Endothelial cell of umbilical vein (primary cell): ENCODE measurements around the gene SEMA6C. TPM values are rescaled to one million over a fixed set of nuclear protein-coding genes. Genes with fewer than 3 reads are reported as not detected.

Experiments
- BruUV-seq: library from RNA; stranded (reverse); fragments of 400-500 nt; replicated peaks from 2 replicates; lab custom pipeline; 2021; lab: Mats Ljungman, UMichigan
- CTCF ChIA-PET: fragments of 300-600, 350-600 bp; sonication (Branson Sonifier 250); formaldehyde crosslinking; loops from one replicate; lab custom pipeline; 2021; ENCODE audit warnings: antibody characterized with exemption, inconsistent platforms; lab: Charles Lee
- POLR2A ChIA-PET: fragments of 300-600, 350-600 bp; sonication (Branson Sonifier 250); formaldehyde crosslinking; loops from one replicate; lab custom pipeline; 2021; ENCODE audit warnings: antibody characterized with exemption, inconsistent platforms; lab: Charles Lee
- DNase-seq: peaks from one replicate; pipeline ENCODE4 v3.0.0-alpha.2; 2011; ENCODE audit warnings: low read depth, low spot score
- FAIRE-seq: peaks from 2 replicates; lab custom pipeline; 2011; peaks lifted over from hg19 to GRCh38; lab: Jason Lieb, UNC
- H2AFZ ChIP-seq: 2 replicates; pipeline ENCODE4 v1.6.0; 2012; ENCODE audit warnings: low read depth, low read length, control low read depth, inconsistent platforms
- H3K27ac ChIP-seq: 2 replicates; pipeline ENCODE4 v1.5.1; 2011; ENCODE audit warnings: low read depth, mild to moderate bottlenecking, control low read depth, low read length, moderate library complexity; ENCODE audit not compliant: insufficient read depth
- H3K27me3 ChIP-seq, 2 experiments: 2 replicates each; pipeline versions ENCODE4 v1.6.0 to v1.6.1; 2011; ENCODE audit warnings: low read length in 2 of 2, mixed read lengths in 1 of 2; ENCODE audit not compliant: control insufficient read depth in 2 of 2, insufficient read depth in 2 of 2
- H3K36me3 ChIP-seq, 2 experiments: 2 replicates in 1 of 2; 3 replicates in 1 of 2; pipeline ENCODE4 v1.5.1; 2011; ENCODE audit warnings: low read length in 2 of 2, mild to moderate bottlenecking in 1 of 2, moderate library complexity in 1 of 2; ENCODE audit not compliant: control insufficient read depth in 2 of 2, insufficient read depth in 2 of 2; ENCODE audit errors: extremely low read depth in 1 of 2
- H3K4me1 ChIP-seq: 3 replicates; pipeline ENCODE4 v1.5.1; 2011; ENCODE audit warnings: mild to moderate bottlenecking, low read length; ENCODE audit not compliant: control insufficient read depth, insufficient read depth; ENCODE audit errors: extremely low read depth
- H3K4me2 ChIP-seq: 2 replicates; pipeline ENCODE4 v1.6.1; 2011; ENCODE audit warnings: low read length, control low read depth, mixed read lengths; ENCODE audit not compliant: insufficient read depth
- H3K4me3 ChIP-seq, 3 experiments: fragments of 200-600 bp in 1 of 3; sonication (generic), shearing (Covaris generic) in 1 of 3; replicated peaks in 1 of 3; 2 replicates each; pipeline ENCODE4 v1.5.1; 2011 to 2016; ENCODE audit warnings: control low read depth in 3 of 3, low read length in 3 of 3, mild to moderate bottlenecking in 2 of 3, inconsistent platforms in 1 of 3, low read depth in 1 of 3, moderate library complexity in 1 of 3; ENCODE audit not compliant: insufficient read depth in 1 of 3
- H3K79me2 ChIP-seq: 2 replicates; pipeline ENCODE4 v1.6.0; 2012; ENCODE audit warnings: low read length, inconsistent platforms; ENCODE audit not compliant: control insufficient read depth, insufficient read depth
- H3K9ac ChIP-seq: replicated peaks from 2 replicates; pipeline ENCODE3; 2011; ENCODE audit warnings: low read length, control low read depth; ENCODE audit not compliant: insufficient read depth; ENCODE audit errors: extremely low read depth
- H3K9me1 ChIP-seq: replicated peaks from 3 replicates; pipeline ENCODE4 v1.6.0; 2011; ENCODE audit warnings: mild to moderate bottlenecking, low read length; ENCODE audit not compliant: control insufficient read depth, insufficient read depth; ENCODE audit errors: extremely low read depth
- H3K9me3 ChIP-seq: replicated peaks from 2 replicates; pipeline ENCODE4 v1.5.1; 2012; ENCODE audit warnings: low read length, inconsistent platforms; ENCODE audit not compliant: control insufficient read depth, insufficient read depth
- H4K20me1 ChIP-seq: replicated peaks from 2 replicates; pipeline ENCODE3; 2011; ENCODE audit warnings: mild to moderate bottlenecking, low read length; ENCODE audit not compliant: control insufficient read depth, insufficient read depth; ENCODE audit errors: extremely low read depth
- CTCF ChIP-seq, 2 donors: IDR thresholded peaks; 1 replicate in 1 of 2; 2 replicates in 1 of 2; pipeline ENCODE4 v1.5.1; 2011; ENCODE audit warnings: low read length in 2 of 2, mild to moderate bottlenecking in 2 of 2, moderate library complexity in 2 of 2, control low read depth in 1 of 2, inconsistent platforms in 1 of 2, low read depth in 1 of 2; ENCODE audit not compliant: insufficient read depth in 1 of 2; ENCODE audit errors: extremely low read depth in 1 of 2
- EZH2 ChIP-seq: IDR thresholded peaks from 2 replicates; pipeline ENCODE4 v1.6.1; 2012; ENCODE audit warnings: borderline replicate concordance, low read depth, mild to moderate bottlenecking, moderate library complexity, low read length, inconsistent platforms; ENCODE audit not compliant: severe bottlenecking
- FOS ChIP-seq: IDR thresholded peaks from 2 replicates; pipeline ENCODE4 v1.6.1; 2011; ENCODE audit warnings: mild to moderate bottlenecking, low read length, moderate library complexity, borderline replicate concordance; ENCODE audit not compliant: insufficient read depth
- GATA2 ChIP-seq: IDR thresholded peaks from 2 replicates; pipeline ENCODE4 v1.7.0; 2011; ENCODE audit warnings: low read depth, mild to moderate bottlenecking, moderate library complexity, mixed read lengths, low read length; ENCODE audit not compliant: insufficient read length, insufficient read depth
- JUN ChIP-seq: IDR thresholded peaks from 2 replicates; pipeline ENCODE4 v1.6.1; 2011; ENCODE audit warnings: borderline replicate concordance, low read depth; ENCODE audit not compliant: insufficient read length, insufficient read depth
- MAX ChIP-seq: IDR thresholded peaks from 2 replicates; pipeline ENCODE4 v1.6.1; 2011; ENCODE audit not compliant: insufficient read depth, insufficient read length
- MYC ChIP-seq: IDR thresholded peaks from one replicate; pipeline ENCODE4 v1.6.1; 2011; ENCODE audit warnings: mild to moderate bottlenecking, low read depth, low read length
- POLR2A ChIP-seq: IDR thresholded peaks from 2 replicates; pipeline ENCODE4 v1.6.1; 2012; ENCODE audit warnings: low read depth, mild to moderate bottlenecking, control low read depth, low read length
- POLR2AphosphoS5 ChIP-seq: IDR thresholded peaks from 2 replicates; pipeline ENCODE4 v1.6.1; 2012; ENCODE audit warnings: low read depth, mild to moderate bottlenecking, control low read depth, low read length, moderate library complexity; ENCODE audit not compliant: insufficient read depth
- dilution Hi-C: fragments of 300-500 bp; cut with MboI; formaldehyde crosslinking; loops from one replicate; pipeline ENCODE4 v1.15.0; 2019; ENCODE audit warnings: low sequenced_read_pairs; ENCODE audit not compliant: extremely low pct_ligation_motif_present
- intact Hi-C: fragments of 100-400 bp; cut with micrococcal nuclease; formaldehyde crosslinking; loops from one replicate; pipeline ENCODE4 v1.10.0; 2022
- polyA plus RNA-seq, 4 experiments: library from polyadenylated mRNA; depleted of rRNA in 3 of 4; stranded (reverse) in 3 of 4; unstranded in 1 of 4; fragments of >200 nt; gene quantifications; 2 replicates each; pipeline versions ENCODE4 v1.2.1 to v1.2.3, GENCODE V29; 2011 to 2012; ENCODE audit warnings: missing spikeins in 1 of 4
- total RNA-seq: library from RNA; stranded (reverse); gene quantifications from 2 replicates; pipeline ENCODE4 v1.2.3, GENCODE V29; 2021

SEMA6C gene
- total and polyA plus RNA-seq, 2 donors (not counting 3 experiments of a cell fraction or from before 2014, with no cell fraction given): 53.0 to 71.9 TPM

- peak overlapping the region; percentile 61 for H3K27ac ChIP-seq
- H3K4me1 ChIP-seq: peaks cover 19% of the 10 kb centered on the region
- H3K27me3 ChIP-seq: no peaks in the 10 kb centered on the region
- H3K9ac ChIP-seq: peak overlapping the region; percentile 94
- no TSS peak for BruUV-seq
- no peaks in the 10 kb centered on the region for H4K20me1 ChIP-seq
- H3K4me3 ChIP-seq: peak overlapping the region; percentile 65 to 89 (median 81)
- ChIA-PET CTCF (interaction anchor here (0.6 to 2.9 kb wide), 9 partner anchors 8 to 141 kb away, joined by 3 to 17 read pairs (median 4); partner anchors contain the start of gene TNFAIP8L2), POLR2A (interaction anchor here (0.8 kb wide), 1 partner anchor 586 kb away, joined by 3 read pairs; the partner anchor contains the start of gene MCL1)
- peak overlapping the region; percentile 92 for H3K4me2 ChIP-seq
- FAIRE-seq (peak; percentile 8), DNase-seq (no peak)
- peak overlapping the region; percentile 90 for H2AFZ ChIP-seq
- H3K36me3 ChIP-seq: peaks cover 0 to 15% of the 10 kb centered on the region in 2 experiments
- dilution Hi-C loops (no loop called here), intact Hi-C loops (loop anchor here (1.0 kb wide), 2 partner anchors 19 to 25 kb away; partner anchors contain the start of genes SEMA6C and VPS72)
- no peaks in the 10 kb centered on the region for H3K9me1 ChIP-seq
- H3K79me2 ChIP-seq: peaks cover 21% of the 10 kb centered on the region
- TF ChIP-seq EZH2 (no peak), GATA2 (no peak), POLR2AphosphoS5 (no peak), MAX (no peak), CTCF (IDR thresholded peaks at IDR 0.05; ENCODE audit: extremely low read depth in 1 of 2, insufficient read depth in 1 of 2, low read depth in 1 of 2, low read length in 2 of 2) (no peak), POLR2A (no peak), JUN (no peak), FOS (no peak), MYC (no peak)
- no peaks in the 10 kb centered on the region for H3K9me3 ChIP-seq
These were observed 18.9 kb upstream of the SEMA6C start for GRCh38 chr1:151165281-151165737.
